H1 (cell line): ENCODE measurements around the gene ANKRD11. TPM values are rescaled to one million over a fixed set of nuclear protein-coding genes. Genes with fewer than 3 reads are reported as not detected.

Experiments
- CTCF ChIA-PET: fragments of 300-600 bp; sonication (Branson Sonifier 250); formaldehyde crosslinking; loops from one replicate; lab custom pipeline; 2021; ENCODE audit not compliant: partially characterized antibody; lab: Charles Lee
- POLR2A ChIA-PET: fragments of 300-600 bp; sonication (Branson Sonifier 250); formaldehyde crosslinking; loops from one replicate; lab custom pipeline; 2021; ENCODE audit warnings: inconsistent platforms; ENCODE audit not compliant: partially characterized antibody; lab: Charles Lee
- DNase-seq, 2 experiments: peaks; one replicate each; pipeline versions ENCODE4 v3.0.0 to v3.0.0-alpha.2; 2010 to 2022; ENCODE audit warnings: low spot score in 2 of 2, low read depth in 1 of 2, mixed read lengths in 1 of 2
- FAIRE-seq: peaks from 2 replicates; lab custom pipeline; 2011; peaks lifted over from hg19 to GRCh38; lab: Jason Lieb, UNC
- H2AFZ ChIP-seq: 2 replicates; pipeline ENCODE4 v1.8.1; 2012; ENCODE audit warnings: low read length, inconsistent platforms
- H2AK5ac ChIP-seq: 2 replicates; pipeline ENCODE4 v1.6.1; 2013; ENCODE audit warnings: low read depth, low read length
- H2BK120ac ChIP-seq: replicated peaks from 2 replicates; pipeline ENCODE3; 2013; ENCODE audit warnings: low read depth, low read length, inconsistent platforms
- H2BK12ac ChIP-seq: 2 replicates; pipeline ENCODE4 v1.6.1; 2013; ENCODE audit warnings: low read depth, low read length
- H2BK15ac ChIP-seq: 2 replicates; pipeline ENCODE4 v1.6.1; 2013; ENCODE audit warnings: low read length
- H2BK20ac ChIP-seq: 2 replicates; pipeline ENCODE4 v1.6.1; 2013; ENCODE audit warnings: low read length
- H2BK5ac ChIP-seq: 2 replicates; pipeline ENCODE4 v1.6.1; 2013; ENCODE audit warnings: low read depth, low read length
- H3K14ac ChIP-seq: 2 replicates; pipeline ENCODE4 v1.6.1; 2013; ENCODE audit warnings: inconsistent platforms; ENCODE audit not compliant: insufficient read length
- H3K18ac ChIP-seq: 2 replicates; pipeline ENCODE4 v1.6.1; 2013; ENCODE audit warnings: low read length; ENCODE audit errors: extremely low read depth
- H3K23ac ChIP-seq: 2 replicates; pipeline ENCODE4 v1.6.1; 2013; ENCODE audit warnings: inconsistent platforms; ENCODE audit not compliant: insufficient read length
- H3K23me2 ChIP-seq: 2 replicates; pipeline ENCODE4 v1.6.1; 2013; ENCODE audit warnings: low read depth, low read length
- H3K27ac ChIP-seq: 2 replicates; pipeline ENCODE4 v1.6.1; 2011; ENCODE audit warnings: low read depth, low read length, inconsistent platforms
- H3K27me3 ChIP-seq, 4 experiments: replicated peaks in 1 of 4; 1 replicate in 1 of 4; 2 replicates in 3 of 4; pipeline versions ENCODE4 v1.6.1 to v1.8.1; 2011 to 2013; ENCODE audit warnings: low read length in 3 of 4, mild to moderate bottlenecking in 3 of 4, inconsistent platforms in 2 of 4, mixed read lengths in 2 of 4, moderate library complexity in 1 of 4; ENCODE audit not compliant: control insufficient read depth in 3 of 4, insufficient read depth in 3 of 4; ENCODE audit errors: extremely low read depth in 1 of 4
- H3K36me3 ChIP-seq, 4 experiments: 2 replicates each; pipeline versions ENCODE4 v1.6.1 to v1.8.1; 2011 to 2013; ENCODE audit warnings: mild to moderate bottlenecking in 4 of 4, low read length in 3 of 4, moderate library complexity in 2 of 4, control low read depth in 1 of 4, inconsistent platforms in 1 of 4; ENCODE audit not compliant: insufficient read depth in 4 of 4, control insufficient read depth in 2 of 4
- H3K4ac ChIP-seq: replicated peaks from 2 replicates; pipeline ENCODE3; 2013; ENCODE audit warnings: low read length, low read depth, mixed read lengths, inconsistent platforms; ENCODE audit not compliant: insufficient read length
- H3K4me1 ChIP-seq, 4 experiments: replicated peaks in 1 of 4; 1 replicate in 1 of 4; 2 replicates in 3 of 4; pipeline versions ENCODE4 v1.6.1 to v1.8.1; 2011 to 2013; ENCODE audit warnings: low read length in 3 of 4, inconsistent platforms in 2 of 4, mixed read lengths in 1 of 4; ENCODE audit not compliant: insufficient read depth in 4 of 4, control insufficient read depth in 3 of 4
- H3K4me2 ChIP-seq, 2 experiments: 2 replicates each; pipeline versions ENCODE4 v1.6.1 to v1.8.1; 2011 to 2013; ENCODE audit warnings: low read depth in 2 of 2, low read length in 2 of 2, control low read depth in 1 of 2, inconsistent platforms in 1 of 2, mild to moderate bottlenecking in 1 of 2; ENCODE audit not compliant: insufficient read depth in 1 of 2
- H3K4me3 ChIP-seq, 4 experiments: fragments of 200-600, 300-600 bp in 1 of 4; sonication (generic), shearing (Covaris generic), sonication (Bioruptor Twin) in 1 of 4; 2 replicates each; pipeline versions ENCODE4 v1.5.1 to v1.8.1; 2011 to 2016; ENCODE audit warnings: low read length in 4 of 4, low read depth in 3 of 4, control low read depth in 2 of 4, inconsistent platforms in 2 of 4, mild to moderate bottlenecking in 2 of 4, mixed read lengths in 1 of 4, moderate library complexity in 1 of 4; ENCODE audit not compliant: insufficient read depth in 2 of 4; ENCODE audit errors: extremely low read depth in 1 of 4
- H3K56ac ChIP-seq: replicated peaks from 2 replicates; pipeline ENCODE3; 2013; ENCODE audit warnings: low read depth, mild to moderate bottlenecking, mixed read lengths, low read length, inconsistent platforms; ENCODE audit not compliant: insufficient read length
- H3K79me1 ChIP-seq: 2 replicates; pipeline ENCODE4 v1.6.1; 2013; ENCODE audit warnings: low read depth, low read length, control low read depth
- H3K79me2 ChIP-seq, 2 experiments: 2 replicates each; pipeline versions ENCODE4 v1.6.1 to v1.8.1; 2012 to 2013; ENCODE audit warnings: low read length in 2 of 2, mild to moderate bottlenecking in 2 of 2, inconsistent platforms in 1 of 2; ENCODE audit not compliant: insufficient read depth in 2 of 2, control insufficient read depth in 1 of 2
- H3K9ac ChIP-seq, 4 experiments: replicated peaks in 1 of 4; 1 replicate in 1 of 4; 2 replicates in 3 of 4; pipeline versions ENCODE4 v1.6.1 to v1.8.1; 2011 to 2013; ENCODE audit warnings: low read depth in 3 of 4, low read length in 3 of 4, control low read depth in 2 of 4, mild to moderate bottlenecking in 2 of 4, moderate library complexity in 2 of 4, inconsistent platforms in 1 of 4; ENCODE audit errors: extremely low read depth in 1 of 4
- H3K9me3 ChIP-seq, 2 experiments: 2 replicates each; pipeline versions ENCODE4 v1.6.1 to v1.8.1; 2012 to 2013; ENCODE audit warnings: mild to moderate bottlenecking in 2 of 2, moderate library complexity in 2 of 2, control low read depth in 1 of 2, inconsistent platforms in 1 of 2, low read depth in 1 of 2, low read length in 1 of 2, mixed read lengths in 1 of 2; ENCODE audit not compliant: insufficient read depth in 2 of 2
- H4K20me1 ChIP-seq, 2 experiments: replicated peaks in 1 of 2; 2 replicates each; pipeline versions ENCODE3 to v1.8.1; 2011 to 2013; ENCODE audit warnings: inconsistent platforms in 2 of 2, low read length in 2 of 2, mild to moderate bottlenecking in 1 of 2; ENCODE audit not compliant: insufficient read depth in 2 of 2, control insufficient read depth in 1 of 2
- H4K5ac ChIP-seq: 2 replicates; pipeline ENCODE4 v1.6.1; 2013; ENCODE audit warnings: low read length, low read depth, mixed read lengths, inconsistent platforms; ENCODE audit not compliant: insufficient read length
- H4K8ac ChIP-seq: 2 replicates; pipeline ENCODE4 v1.8.0; 2013; ENCODE audit warnings: mild to moderate bottlenecking, moderate library complexity, low read length, inconsistent platforms; ENCODE audit not compliant: insufficient read depth; ENCODE audit errors: extremely low read depth
- H4K91ac ChIP-seq: replicated peaks from 2 replicates; pipeline ENCODE3; 2013; ENCODE audit warnings: low read length, mixed read lengths, inconsistent platforms; ENCODE audit not compliant: insufficient read length
- GABPA ChIP-seq: IDR thresholded peaks from 2 replicates; pipeline ENCODE4 v1.6.1; 2011; ENCODE audit warnings: mild to moderate bottlenecking, low read length, moderate library complexity, borderline replicate concordance; ENCODE audit not compliant: insufficient read depth
- POU5F1 ChIP-seq: IDR thresholded peaks from 2 replicates; pipeline ENCODE4 v1.6.1; 2011; ENCODE audit warnings: low read depth, mild to moderate bottlenecking, low read length, moderate library complexity
- SUZ12 ChIP-seq: fragments of 200-600 bp; sonication (generic); IDR thresholded peaks from 2 replicates; pipeline ENCODE4 v1.6.1; 2012; ENCODE audit warnings: mild to moderate bottlenecking, inconsistent platforms, low read length, moderate library complexity, mixed read lengths
- WGBS, 2 experiments: shearing (Covaris generic) in 1 of 2; methylation state at CpG; one replicate each; pipeline versions ENCODE4 v1.1.6 to v1.1.7; 2013 to 2015; ENCODE audit warnings: low lambda C conversion rate in 2 of 2, mixed read lengths in 2 of 2, inconsistent platforms in 1 of 2, low coverage in 1 of 2, missing lambda C conversion rate in 1 of 2; ENCODE audit not compliant: insufficient replicate concordance in 2 of 2, insufficient coverage in 1 of 2, insufficient read length in 1 of 2; ENCODE audit errors: extremely low coverage in 1 of 2, missing lambda C conversion rate in 1 of 2; 5-methylcytosine and 5-hydroxymethylcytosine counted together
- polyA plus RNA-seq, 7 experiments: library from polyadenylated mRNA; depleted of rRNA in 3 of 7; stranded (reverse) in 5 of 7; unstranded in 2 of 7; fragments of >200 nt in 5 of 7; fragments of 200-250 nt in 2 of 7; gene quantifications; 1 replicate in 5 of 7; 2 replicates in 1 of 7; 4 replicates in 1 of 7; pipeline versions ENCODE4 v1.2.1 to v1.2.3, GENCODE V29; 2011 to 2013; ENCODE audit warnings: missing spikeins in 2 of 7, mixed read lengths in 2 of 7
- total RNA-seq: library from RNA; stranded (reverse); fragmentation: NEBNext Ultra II Directional; extraction: Animal tissue kit (Norgen Biotek cat#: 25700); gene quantifications from 2 replicates; pipeline ENCODE4 v1.2.1, GENCODE V29; 2021

ANKRD11 gene
- total and polyA plus RNA-seq, 2 of the 8 experiments (the other 6 are each of a cell fraction or from before 2014, with no cell fraction given), result 46.5 to 142 TPM

- H2BK5ac ChIP-seq, result no peak overlapping the region
- H4K91ac ChIP-seq, result no peak overlapping the region
- no peaks in the 10 kb centered on the region for H3K27me3 ChIP-seq
- POLR2A ChIA-PET, result interaction anchor here (0.9 to 2.8 kb wide), 9 partner anchors 10 to 120 kb away, joined by 3 to 8 read pairs (median 4); no protein-coding TSS in a partner anchor
- no peak overlapping the region for H2AFZ ChIP-seq
- peak overlapping the region in 1 of 2 experiments; percentile 12; a peak in 1 of 4 replicates for H3K4me2 ChIP-seq
- H3K18ac ChIP-seq, result no peak overlapping the region
- H3K23me2 ChIP-seq, result no peaks in the 10 kb centered on the region
- no peak overlapping the region for H3K4me3 ChIP-seq
- peaks cover 76 to 100% of the 10 kb centered on the region in 2 experiments for H3K79me2 ChIP-seq
- FAIRE-seq, result no peak
- H3K4me1 ChIP-seq, result peaks cover 9 to 38% (median 18%) of the 10 kb centered on the region in 4 experiments
- 77% methylated on average over 8 of the region's 8 CpGs; no CpG with 5 or more reads in 1 of the 2 experiments for WGBS, 2 experiments
- H3K9ac ChIP-seq, result no peak overlapping the region
- H2BK12ac ChIP-seq, result no peak overlapping the region
- DNase-seq, result no peak
- no peak overlapping the region for H2BK120ac ChIP-seq
- no peak overlapping the region for H3K4ac ChIP-seq
- H2AK5ac ChIP-seq, result no peak overlapping the region; the same call in 1 of the 2 replicates
- no peak overlapping the region for H4K5ac ChIP-seq
- peaks cover 40% of the 10 kb centered on the region for H3K79me1 ChIP-seq
- no peak overlapping the region for H3K27ac ChIP-seq
- no peak overlapping the region for H2BK20ac ChIP-seq
- CTCF ChIA-PET, result interaction anchor here (0.5 to 2.3 kb wide), 7 partner anchors 10 to 59 kb away, joined by 3 to 7 read pairs (median 3); no protein-coding TSS in a partner anchor
- H3K36me3 ChIP-seq, result no peaks in the 10 kb centered on the region
- no peak overlapping the region for H3K23ac ChIP-seq
- H2BK15ac ChIP-seq, result no peak overlapping the region
- H4K20me1 ChIP-seq, result peaks cover 61 to 70% of the 10 kb centered on the region in 2 experiments
- no peak overlapping the region for H3K14ac ChIP-seq
- TF ChIP-seq SUZ12 (no peak), GABPA (no peak), POU5F1 (no peak)
- no peaks in the 10 kb centered on the region for H3K9me3 ChIP-seq
- H3K56ac ChIP-seq, result no peak overlapping the region
- no peak overlapping the region for H4K8ac ChIP-seq
These were observed 46.1 kb downstream of the ANKRD11 start for GRCh38 chr16:89444151-89444723.
